Kidney tubule cell (primary cell): ENCODE results near the gene MYH7.
"Not testable (repeated sequence)": the region's sequence is repeated elsewhere in the genome, so short reads cannot be mapped to it uniquely, and the experiment has no call there.

ENCODE experiments used
- DNase-seq: peaks from one replicate; pipeline ENCODE4 v3.0.0-alpha.2; 2018; ENCODE audit warnings: low spot score

Gene MYH7

GRCh38 chr14:23406725-23407355 lies 28.6 kb downstream of the MYH7 start:
- no peak for DNase-seq

GRCh38 chr14:23406244-23406643 lies 29.2 kb downstream of the MYH7 start:
- DNase-seq: no peak

GRCh38 chr14:23405516-23406025 lies 29.9 kb downstream of the MYH7 start:
- DNase-seq: no peak

GRCh38 chr14:23405096-23405495 lies 30.4 kb downstream of the MYH7 start:
- DNase-seq: no peak

GRCh38 chr14:23404331-23404900 lies 31.0 kb downstream of the MYH7 start:
- DNase-seq: no peak

GRCh38 chr14:23403908-23404307 lies 31.6 kb downstream of the MYH7 start:
- DNase-seq: no peak

- no peak for DNase-seq
Measured at GRCh38 chr14:23403139-23403438, 32.4 kb downstream of the MYH7 start.

- no peak for DNase-seq
Measured at GRCh38 chr14:23402296-23403138, 32.9 kb downstream of the MYH7 start.

GRCh38 chr14:23401291-23401690 lies 34.2 kb downstream of the MYH7 start:
- DNase-seq: no peak

GRCh38 chr14:23400496-23401149 lies 34.8 kb downstream of the MYH7 start:
- DNase-seq: not testable (repeated sequence)

- DNase-seq: no peak
Measured at GRCh38 chr14:23399591-23399990, 35.9 kb downstream of the MYH7 start.

GRCh38 chr14:23399136-23399535 lies 36.3 kb downstream of the MYH7 start:
- DNase-seq: no peak

- DNase-seq: no peak
Measured at GRCh38 chr14:23398348-23398747, 37.1 kb downstream of the MYH7 start.

- no peak for DNase-seq
Measured at GRCh38 chr14:23396781-23397407, 38.6 kb downstream of the MYH7 start.

- no peak for DNase-seq
Measured at GRCh38 chr14:23396126-23396525, 39.3 kb downstream of the MYH7 start.

- DNase-seq: no peak
Measured at GRCh38 chr14:23392613-23393012, 42.8 kb downstream of the MYH7 start.

- not testable (repeated sequence) for DNase-seq
Measured at GRCh38 chr14:23389871-23390270, 45.6 kb downstream of the MYH7 start.

GRCh38 chr14:23389396-23389795 lies 46.1 kb downstream of the MYH7 start:
- DNase-seq: no peak

- no peak for DNase-seq
Measured at GRCh38 chr14:23388996-23389395, 46.5 kb downstream of the MYH7 start.

- no peak for DNase-seq
Measured at GRCh38 chr14:23387916-23388882, 47.3 kb downstream of the MYH7 start.

GRCh38 chr14:23386999-23387398 lies 48.5 kb downstream of the MYH7 start:
- DNase-seq: no peak
